ENCODE results near the gene CACNA1C. TPM values are rescaled to one million over a fixed set of nuclear protein-coding genes. Genes with fewer than 3 reads are reported as not detected.

The CACNA1C gene
- total and polyA plus RNA-seq, 2 donors (not counting 1 experiment from before 2014, with no cell fraction given), result 0.01 to 0.02 TPM

DNA sequence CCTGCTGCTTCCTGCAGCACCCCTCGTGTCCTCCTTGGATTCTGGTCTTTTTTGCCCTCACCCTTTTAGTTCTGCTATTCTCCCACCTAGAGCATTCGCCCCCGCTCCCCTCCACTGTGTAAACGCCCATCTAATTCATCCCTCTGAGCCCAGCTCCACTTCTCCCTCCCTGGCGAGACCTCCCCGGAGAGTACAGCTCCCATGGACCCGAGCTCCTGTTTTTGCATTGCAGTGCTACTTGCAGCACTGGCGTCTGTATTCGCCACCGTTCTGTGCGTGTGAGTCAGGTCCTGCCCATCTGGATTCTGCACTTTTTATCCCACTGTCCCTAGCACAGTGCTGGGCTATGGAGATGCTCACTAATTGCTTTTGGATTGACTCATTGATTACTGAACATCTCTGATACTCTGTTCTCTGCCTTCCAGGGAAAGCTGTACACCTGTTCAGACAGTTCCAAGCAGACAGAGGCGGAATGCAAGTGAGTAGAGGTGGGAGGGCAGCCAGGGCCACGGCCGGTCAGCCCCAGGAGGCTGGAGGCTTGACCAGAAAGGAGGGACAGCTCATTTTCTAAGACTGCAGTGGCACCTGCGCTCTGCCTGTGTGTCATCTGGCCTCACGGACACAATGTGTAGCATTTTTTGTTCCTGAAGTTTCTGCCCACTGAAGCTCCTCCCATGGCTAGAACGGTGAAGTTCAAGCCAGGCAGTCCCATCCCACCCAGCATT is 553.6 kb downstream of the CACNA1C start:
- Histone ChIP-seq H4K20me1 (ENCODE audit: control insufficient read depth, insufficient read depth, low read length, poor library complexity, severe bottlenecking) (no peaks in the 10 kb centered on the region), H3K4me1 (ENCODE audit: control insufficient read depth in 2 of 2, insufficient read depth in 2 of 2, low read length in 2 of 2) (no peaks in the 10 kb centered on the region), H3K4me3 (ENCODE audit: control extremely low read depth in 1 of 5, extremely low read depth in 1 of 5, insufficient read depth in 1 of 5, low read depth in 2 of 5, low read length in 4 of 5) (no peak overlapping the region), H3K79me2 (ENCODE audit: control insufficient read depth, insufficient read depth, low read length) (no peaks in the 10 kb centered on the region), H3K36me3 (replicated peaks in 1 of 2; ENCODE audit: control extremely low read depth in 1 of 2, control insufficient read depth in 1 of 2, extremely low read depth in 1 of 2, insufficient read depth in 2 of 2, low read length in 1 of 2) (no peaks in the 10 kb centered on the region), H3K9ac (ENCODE audit: low read length) (no peak overlapping the region), H3K9me3 (ENCODE audit: control extremely low read depth in 1 of 3, control insufficient read depth in 2 of 3, insufficient read depth in 1 of 3, low read length in 2 of 3) (peaks cover 0 to 3% (median 0%) of the 10 kb centered on the region in 3 donors), H3K4me2 (replicated peaks; ENCODE audit: low read depth, low read length, poor library complexity, severe bottlenecking) (no peak overlapping the region), H3K27me3 (replicated peaks in 1 of 4; ENCODE audit: control extremely low read depth in 1 of 4, control insufficient read depth in 3 of 4, insufficient read depth in 4 of 4, low read length in 3 of 4) (peaks cover 0 to 4% (median 0%) of the 10 kb centered on the region in 4 experiments), H2AFZ (ENCODE audit: insufficient read depth, low read depth, low read length, poor library complexity, severe bottlenecking) (no peak overlapping the region), H3K27ac (ENCODE audit: low read length in 2 of 2) (no peak overlapping the region)
- no peaks in the 10 kb centered on the region for H3K4me1 Mint-ChIP-seq
- TF ChIP-seq, protein P1, sequence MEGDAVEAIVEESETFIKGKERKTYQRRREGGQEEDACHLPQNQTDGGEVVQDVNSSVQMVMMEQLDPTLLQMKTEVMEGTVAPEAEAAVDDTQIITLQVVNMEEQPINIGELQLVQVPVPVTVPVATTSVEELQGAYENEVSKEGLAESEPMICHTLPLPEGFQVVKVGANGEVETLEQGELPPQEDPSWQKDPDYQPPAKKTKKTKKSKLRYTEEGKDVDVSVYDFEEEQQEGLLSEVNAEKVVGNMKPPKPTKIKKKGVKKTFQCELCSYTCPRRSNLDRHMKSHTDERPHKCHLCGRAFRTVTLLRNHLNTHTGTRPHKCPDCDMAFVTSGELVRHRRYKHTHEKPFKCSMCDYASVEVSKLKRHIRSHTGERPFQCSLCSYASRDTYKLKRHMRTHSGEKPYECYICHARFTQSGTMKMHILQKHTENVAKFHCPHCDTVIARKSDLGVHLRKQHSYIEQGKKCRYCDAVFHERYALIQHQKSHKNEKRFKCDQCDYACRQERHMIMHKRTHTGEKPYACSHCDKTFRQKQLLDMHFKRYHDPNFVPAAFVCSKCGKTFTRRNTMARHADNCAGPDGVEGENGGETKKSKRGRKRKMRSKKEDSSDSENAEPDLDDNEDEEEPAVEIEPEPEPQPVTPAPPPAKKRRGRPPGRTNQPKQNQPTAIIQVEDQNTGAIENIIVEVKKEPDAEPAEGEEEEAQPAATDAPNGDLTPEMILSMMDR (IDR thresholded peaks at IDR 0.05), result no peak
- no peak for TF ChIP-seq EZH2 (IDR thresholded peaks at IDR 0.05; ENCODE audit: borderline replicate concordance, insufficient read depth, low read depth, low read length, poor library complexity, severe bottlenecking)
- H3K4me3 Mint-ChIP-seq, result no peak overlapping the region
- ChIA-PET POLR2A (no interaction called here), CTCF (no interaction called here)
- H3K27ac Mint-ChIP-seq, result no peak overlapping the region
- H3K9me3 Mint-ChIP-seq (ENCODE audit: insufficient read depth), result no peaks in the 10 kb centered on the region
- peaks cover 25% of the 10 kb centered on the region for H3K27me3 Mint-ChIP-seq
- WGBS (ENCODE audit: insufficient coverage), result 92% methylated on average over 16 of the region's 17 CpGs
- intact Hi-C loops (cut with micrococcal nuclease), result no loop called here
- DNase-seq (no peak), ATAC-seq (ENCODE audit: low read depth) (no peak)

- ChIA-PET CTCF (no interaction called here), POLR2A (no interaction called here)
- H3K4me3 ChIP-seq (ENCODE audit: control extremely low read depth in 1 of 5, extremely low read depth in 1 of 5, insufficient read depth in 1 of 5, low read depth in 2 of 5, low read length in 4 of 5), result no peak overlapping the region
- no peaks in the 10 kb centered on the region for H3K4me1 ChIP-seq (ENCODE audit: control insufficient read depth in 2 of 2, insufficient read depth in 2 of 2, low read length in 2 of 2)
- no peak overlapping the region for H3K9ac ChIP-seq (ENCODE audit: low read length)
- 90% methylated on average over 5 of the region's 10 CpGs for WGBS (ENCODE audit: insufficient coverage)
- no peak overlapping the region for H3K4me3 Mint-ChIP-seq
- no peak overlapping the region for H3K27ac Mint-ChIP-seq
- H3K9me3 Mint-ChIP-seq (ENCODE audit: insufficient read depth), result no peaks in the 10 kb centered on the region
- no peak for DNase-seq
- no peak overlapping the region for H3K27ac ChIP-seq (ENCODE audit: low read length in 2 of 2)
- H4K20me1 ChIP-seq (ENCODE audit: control insufficient read depth, insufficient read depth, low read length, poor library complexity, severe bottlenecking), result no peaks in the 10 kb centered on the region
- H3K36me3 ChIP-seq (replicated peaks in 1 of 2; ENCODE audit: control extremely low read depth in 1 of 2, control insufficient read depth in 1 of 2, extremely low read depth in 1 of 2, insufficient read depth in 2 of 2, low read length in 1 of 2), result no peaks in the 10 kb centered on the region
- no peak overlapping the region for H2AFZ ChIP-seq (ENCODE audit: insufficient read depth, low read depth, low read length, poor library complexity, severe bottlenecking)
- no peak for ATAC-seq (ENCODE audit: low read depth)
- TF ChIP-seq, protein P1 (IDR thresholded peaks at IDR 0.05), result no peak
- TF ChIP-seq EZH2 (IDR thresholded peaks at IDR 0.05; ENCODE audit: borderline replicate concordance, insufficient read depth, low read depth, low read length, poor library complexity, severe bottlenecking), result no peak
- peaks cover 0 to 4% (median 0%) of the 10 kb centered on the region in 4 experiments for H3K27me3 ChIP-seq (replicated peaks in 1 of 4; ENCODE audit: control extremely low read depth in 1 of 4, control insufficient read depth in 3 of 4, insufficient read depth in 4 of 4, low read length in 3 of 4)
- peaks cover 25% of the 10 kb centered on the region for H3K27me3 Mint-ChIP-seq
- no peaks in the 10 kb centered on the region for H3K79me2 ChIP-seq (ENCODE audit: control insufficient read depth, insufficient read depth, low read length)
- H3K9me3 ChIP-seq (ENCODE audit: control extremely low read depth in 1 of 3, control insufficient read depth in 2 of 3, insufficient read depth in 1 of 3, low read length in 2 of 3), result peaks cover 0 to 3% (median 0%) of the 10 kb centered on the region in 3 donors
- intact Hi-C loops (cut with micrococcal nuclease), result no loop called here
- no peaks in the 10 kb centered on the region for H3K4me1 Mint-ChIP-seq
- no peak overlapping the region for H3K4me2 ChIP-seq (replicated peaks; ENCODE audit: low read depth, low read length, poor library complexity, severe bottlenecking)
Observed at GRCh38 chr12:2607881-2608607, 555.3 kb downstream of the CACNA1C start.

Measured in B cell (primary cell).